Stomach (tissue), 9 donors: ENCODE measurements around the gene NCKAP5. TPM values are rescaled to one million over a fixed set of nuclear protein-coding genes. Genes with fewer than 3 reads are reported as not detected.

ENCODE experiments used
- DNase-seq, 2 donors: peaks; one replicate each; pipeline versions ENCODE4 v3.0.0 to v3.0.0-alpha.2; 2013 to 2019
- H3K27ac ChIP-seq, 5 donors: fragments of 200-600 bp in 4 of 5; sonication (generic) in 4 of 5; one replicate each; pipeline ENCODE4 v1.5.1; 2013 to 2019; ENCODE audit warnings: mild to moderate bottlenecking in 1 of 5, moderate library complexity in 1 of 5
- H3K27me3 ChIP-seq, 3 donors: fragments of 200-600 bp; sonication (generic); one replicate each; pipeline ENCODE4 v1.5.1; 2017 to 2019; ENCODE audit warnings: mixed run types in 1 of 3
- H3K36me3 ChIP-seq, 4 donors: fragments of 200-600 bp; sonication (generic); 1 replicate in 3 of 4; 2 replicates in 1 of 4; pipeline ENCODE4 v1.5.1; 2016 to 2019
- H3K4me1 ChIP-seq, 4 donors: fragments of 200-600 bp; sonication (generic); one replicate each; pipeline ENCODE4 v1.5.1; 2016 to 2019
- H3K4me3 ChIP-seq, 4 donors: fragments of 200-600 bp; sonication (generic) in 3 of 4; one replicate each; pipeline ENCODE4 v1.5.1; 2016 to 2019; ENCODE audit warnings: mild to moderate bottlenecking in 1 of 4
- H3K9me3 ChIP-seq, 4 donors: fragments of 200-600 bp; sonication (generic); one replicate each; pipeline ENCODE4 v1.5.1; 2016 to 2019
- EP300 ChIP-seq: sonication (generic); formaldehyde crosslinking; IDR thresholded peaks from one replicate; pipeline ENCODE4 v1.6.1; 2017; ENCODE audit warnings: antibody characterized with exemption
- POLR2A ChIP-seq, 4 donors: fragments of 450-650 bp; IDR thresholded peaks; one replicate each; pipeline ENCODE4 v1.6.1; 2016; ENCODE audit warnings: antibody characterized with exemption in 4 of 4, control low read depth in 2 of 4, mild to moderate bottlenecking in 1 of 4, moderate library complexity in 1 of 4
- POLR2AphosphoS5 ChIP-seq, 3 donors: sonication (generic); formaldehyde crosslinking; IDR thresholded peaks; one replicate each; pipeline ENCODE4 v1.6.1; 2016; ENCODE audit warnings: antibody characterized with exemption in 3 of 3
- WGBS, 5 donors: extraction: QIAGEN DNeasy Blood & Tissue Kit in 3 of 5; methylation state at CpG; one replicate each; pipeline versions ENCODE4 v1.1.5 to v1.1.7; 2013 to 2018; 5-methylcytosine and 5-hydroxymethylcytosine counted together
- intact Hi-C: fragments of 100-400 bp; cut with DNase I; formaldehyde crosslinking; loops from one replicate; pipeline ENCODE4 v1.15.1; 2023; ENCODE audit warnings: low total_unique reads
- polyA plus RNA-seq, 3 donors: library from polyadenylated mRNA; stranded (reverse); fragments of 200-250 nt; gene quantifications; one replicate each; pipeline ENCODE4 v1.2.3, GENCODE V29; 2013
- total RNA-seq, 5 donors: library from RNA; depleted of rRNA; stranded (reverse); fragments of >200 nt; gene quantifications; one replicate each; pipeline versions ENCODE4 v1.1.0 to v1.2.3, GENCODE V29; 2014 to 2016
- TF ChIP-seq, protein P1 (sequence below), 7 experiments: fragments of 450-650 bp in 4 of 7; fragments of 200-600 bp in 3 of 7; sonication (generic) in 3 of 7; IDR thresholded peaks; one replicate each; pipeline ENCODE4 v1.5.1; 2016 to 2019; ENCODE audit warnings: antibody characterized with exemption in 7 of 7, control low read depth in 2 of 7, mild to moderate bottlenecking in 1 of 7
- donor health status: healthy with polysubstance abuse.
- donor health status: Bipolar disorder and iron deficiency.
- donor health status: healthy.

The NCKAP5 gene
- total and polyA plus RNA-seq, 8 donors, result 0.58 to 8.0 (median 1.6) TPM; not detected in 1

DNA sequence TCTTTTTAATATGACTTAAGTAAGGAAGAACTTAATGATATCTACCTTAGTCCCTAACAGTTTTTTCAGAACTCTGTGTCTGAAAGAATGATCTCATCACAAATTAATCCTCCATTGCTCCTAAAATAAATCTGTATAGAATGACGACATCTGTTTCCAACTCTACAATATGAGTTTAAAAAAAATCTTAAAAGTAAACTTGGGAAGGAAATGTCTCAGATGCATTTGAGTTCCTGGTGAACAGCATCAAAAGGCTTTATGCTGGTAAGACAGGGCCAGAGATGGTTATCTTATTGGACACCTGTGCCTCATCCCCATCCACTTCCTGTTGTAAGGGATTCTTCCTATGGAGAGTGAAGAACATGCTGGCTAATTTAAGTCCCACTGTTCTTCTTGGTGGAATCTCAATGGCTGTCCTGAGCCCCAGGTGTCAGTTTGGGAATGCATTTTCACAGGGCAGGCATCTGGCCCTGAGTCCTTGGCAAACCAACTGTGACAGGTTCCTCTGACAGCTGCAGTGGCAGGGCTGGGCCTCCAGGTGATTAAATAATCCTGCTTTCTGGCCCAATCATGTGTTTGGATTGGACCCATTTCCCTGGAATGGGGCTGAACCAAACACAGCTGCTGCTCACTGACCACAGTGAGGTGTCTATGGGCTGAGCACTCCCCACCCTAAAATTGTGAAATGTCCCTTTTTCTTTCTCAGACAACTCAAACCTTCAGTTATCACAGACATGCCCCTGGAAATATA, 12.9 kb upstream of the NCKAP5 start:
- DNase-seq, result no peak
- Histone ChIP-seq H3K27ac (no peak overlapping the region), H3K4me1 (peaks cover 0 to 5% (median 0%) of the 10 kb centered on the region in 4 donors), H3K4me3 (no peak overlapping the region), H3K36me3 (no peaks in the 10 kb centered on the region), H3K9me3 (no peaks in the 10 kb centered on the region), H3K27me3 (no peaks in the 10 kb centered on the region)
- 18 to 66% (median 51%) methylated on average over 1 of the region's 1 CpG for WGBS, 5 donors
- intact Hi-C loops, result no loop called here
- TF ChIP-seq, protein P1, sequence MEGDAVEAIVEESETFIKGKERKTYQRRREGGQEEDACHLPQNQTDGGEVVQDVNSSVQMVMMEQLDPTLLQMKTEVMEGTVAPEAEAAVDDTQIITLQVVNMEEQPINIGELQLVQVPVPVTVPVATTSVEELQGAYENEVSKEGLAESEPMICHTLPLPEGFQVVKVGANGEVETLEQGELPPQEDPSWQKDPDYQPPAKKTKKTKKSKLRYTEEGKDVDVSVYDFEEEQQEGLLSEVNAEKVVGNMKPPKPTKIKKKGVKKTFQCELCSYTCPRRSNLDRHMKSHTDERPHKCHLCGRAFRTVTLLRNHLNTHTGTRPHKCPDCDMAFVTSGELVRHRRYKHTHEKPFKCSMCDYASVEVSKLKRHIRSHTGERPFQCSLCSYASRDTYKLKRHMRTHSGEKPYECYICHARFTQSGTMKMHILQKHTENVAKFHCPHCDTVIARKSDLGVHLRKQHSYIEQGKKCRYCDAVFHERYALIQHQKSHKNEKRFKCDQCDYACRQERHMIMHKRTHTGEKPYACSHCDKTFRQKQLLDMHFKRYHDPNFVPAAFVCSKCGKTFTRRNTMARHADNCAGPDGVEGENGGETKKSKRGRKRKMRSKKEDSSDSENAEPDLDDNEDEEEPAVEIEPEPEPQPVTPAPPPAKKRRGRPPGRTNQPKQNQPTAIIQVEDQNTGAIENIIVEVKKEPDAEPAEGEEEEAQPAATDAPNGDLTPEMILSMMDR (IDR thresholded peaks at IDR 0.05), result no peak
- no peak for TF ChIP-seq POLR2AphosphoS5 (IDR thresholded peaks at IDR 0.05)
- no peak for TF ChIP-seq POLR2A (IDR thresholded peaks at IDR 0.05)
- TF ChIP-seq EP300, result no peak

DNA sequence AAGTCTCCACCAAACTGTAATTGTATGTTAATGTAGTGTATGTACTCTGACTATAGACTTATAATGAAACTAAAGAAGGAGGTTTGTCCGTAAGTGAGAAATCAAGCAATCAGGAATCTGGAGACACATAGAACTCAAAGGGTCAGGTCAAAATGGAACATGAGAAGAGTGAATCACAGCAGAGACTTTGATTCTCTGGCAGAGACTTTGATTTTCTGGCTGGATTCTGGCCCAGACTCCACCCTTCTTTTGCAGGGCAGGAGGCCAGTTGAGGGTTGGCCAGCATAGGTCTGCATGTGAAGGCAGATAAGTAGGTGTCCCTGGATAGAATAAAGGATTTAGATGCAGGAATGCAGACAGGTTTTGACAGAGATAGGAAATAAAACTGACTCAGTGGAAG, 11.0 kb upstream of the NCKAP5 start:
- peaks cover 0 to 5% (median 0%) of the 10 kb centered on the region in 4 donors for H3K4me1 ChIP-seq
- no peaks in the 10 kb centered on the region for H3K27me3 ChIP-seq
- H3K36me3 ChIP-seq, result no peaks in the 10 kb centered on the region
- WGBS, 5 donors, result 45 to 53% (median 49%) methylated on average over 1 of the region's 1 CpG
- H3K9me3 ChIP-seq, result no peaks in the 10 kb centered on the region
- DNase-seq, result peak in 1 of 2 donors; percentile 61
- intact Hi-C loops, result no loop called here
- H3K27ac ChIP-seq, result no peak overlapping the region
- no peak overlapping the region for H3K4me3 ChIP-seq
- TF ChIP-seq EP300 (no peak), POLR2AphosphoS5 (IDR thresholded peaks at IDR 0.05) (no peak)
- TF ChIP-seq, protein P1 (IDR thresholded peaks at IDR 0.05), result no peak

DNA sequence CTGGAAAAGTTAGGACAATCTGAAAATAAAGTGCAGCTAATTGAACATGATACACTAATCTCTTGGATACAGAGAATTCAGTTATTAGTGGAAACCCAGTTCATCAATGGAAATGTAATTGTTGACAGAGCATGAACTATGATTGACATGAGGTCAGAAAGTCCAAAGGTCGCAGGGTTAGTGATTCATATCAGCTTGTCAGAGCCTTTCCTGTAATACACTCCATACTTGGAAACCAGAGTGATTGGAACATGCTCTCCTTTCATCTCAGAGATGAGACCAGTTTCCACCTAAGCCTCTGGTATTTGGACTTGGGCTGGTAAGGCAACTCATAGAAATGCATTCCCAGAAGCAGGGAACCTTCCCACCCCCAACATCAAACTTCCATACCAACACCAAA, 8.5 kb upstream of the NCKAP5 start:
- Histone ChIP-seq H3K4me1 (peaks cover 0 to 5% (median 0%) of the 10 kb centered on the region in 4 donors), H3K27ac (no peak overlapping the region), H3K9me3 (no peaks in the 10 kb centered on the region), H3K27me3 (no peaks in the 10 kb centered on the region), H3K36me3 (no peaks in the 10 kb centered on the region), H3K4me3 (no peak overlapping the region)
- 30 to 59% (median 40%) methylated on average over 1 of the region's 1 CpG for WGBS, 5 donors
- TF ChIP-seq EP300 (no peak), POLR2AphosphoS5 (IDR thresholded peaks at IDR 0.05) (no peak), POLR2A (IDR thresholded peaks at IDR 0.05) (no peak)
- TF ChIP-seq, protein P1 (IDR thresholded peaks at IDR 0.05), result no peak
- intact Hi-C loops, result no loop called here
- no peak for DNase-seq

DNA sequence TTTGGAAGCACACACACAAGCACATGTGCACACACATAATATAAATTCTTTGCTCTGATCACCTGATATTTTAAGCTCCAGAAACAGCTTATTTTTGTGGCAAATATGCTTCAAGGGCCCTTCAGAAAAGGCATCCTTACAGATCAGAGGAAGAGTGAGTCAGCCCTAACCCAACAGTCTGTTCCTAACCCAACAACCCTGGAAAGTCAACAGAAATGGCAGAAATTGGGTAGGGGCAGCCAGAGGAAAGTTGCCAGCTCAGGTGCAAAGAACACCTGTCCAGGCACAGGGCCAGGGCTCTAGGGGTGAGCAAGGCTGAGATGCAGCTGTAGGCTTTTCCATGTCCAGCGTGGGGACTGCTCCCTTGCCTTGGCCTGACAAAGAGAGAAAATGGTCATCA, 6.4 kb upstream of the NCKAP5 start:
- Histone ChIP-seq H3K27ac (no peak overlapping the region), H3K9me3 (no peaks in the 10 kb centered on the region), H3K27me3 (peaks cover 0 to under 1% (median 0%) of the 10 kb centered on the region in 3 donors), H3K36me3 (no peaks in the 10 kb centered on the region), H3K4me3 (no peak overlapping the region), H3K4me1 (peaks cover 0 to 5% (median 0%) of the 10 kb centered on the region in 4 donors)
- intact Hi-C loops, result no loop called here
- 69 to 89% (median 80%) methylated on average over 1 of the region's 1 CpG for WGBS, 5 donors
- TF ChIP-seq, protein P1 (IDR thresholded peaks at IDR 0.05), result no peak
- no peak for TF ChIP-seq POLR2A (IDR thresholded peaks at IDR 0.05)
- TF ChIP-seq EP300, result no peak
- TF ChIP-seq POLR2AphosphoS5 (IDR thresholded peaks at IDR 0.05), result no peak
- no peak for DNase-seq
